ENCODE results near the gene FUT6.
"Not testable (repeated sequence)": the region's sequence is repeated elsewhere in the genome, so short reads cannot be mapped to it uniquely, and the experiment has no call there.

FUT6 gene

DNA sequence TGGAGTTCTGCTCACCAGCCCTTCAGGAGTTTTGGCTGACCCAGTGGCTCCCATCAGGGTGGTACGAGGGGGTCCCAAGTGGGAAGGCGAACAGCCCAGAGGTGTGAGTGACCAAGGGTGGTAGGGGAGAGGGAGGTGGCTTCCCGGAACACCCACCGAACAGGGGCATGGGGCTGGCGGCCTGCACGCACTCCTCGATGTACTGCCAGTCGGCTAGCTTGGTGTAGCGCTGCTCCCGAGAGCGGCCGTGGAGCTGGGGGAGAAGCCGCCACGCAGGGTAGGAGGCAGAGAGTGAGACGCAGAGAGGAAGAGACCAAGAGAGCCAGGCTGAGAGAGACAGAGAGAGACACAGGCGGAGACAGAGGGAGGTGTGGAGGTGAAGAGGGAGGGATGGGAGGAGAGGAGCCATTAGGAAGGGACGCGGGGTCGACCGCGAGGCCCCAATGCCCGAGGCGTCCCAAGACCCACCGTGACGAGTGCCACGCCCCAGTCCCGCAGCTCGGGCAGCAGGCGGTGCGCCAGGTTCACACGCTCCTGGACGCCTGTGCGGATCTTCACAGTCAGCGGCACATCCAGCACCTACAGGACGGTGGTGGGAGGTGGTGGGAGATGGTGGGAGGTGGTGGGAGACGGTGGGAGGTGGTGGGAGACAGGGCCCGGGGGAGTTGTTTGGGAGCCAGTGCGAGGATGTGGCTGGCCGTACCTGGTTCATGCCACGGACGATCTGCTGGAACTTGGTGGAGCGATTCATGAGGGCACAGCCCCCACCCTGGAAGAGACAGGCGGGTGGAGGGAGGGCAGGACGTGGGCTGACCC is 52.7 kb downstream of the FUT6 start:
- DNase-seq (ENCODE audit: low read depth, low spot score), result no peak

- DNase-seq (ENCODE audit: low read depth, low spot score), result no peak
Measured at GRCh38 chr19:5785423-5785822, 54.1 kb downstream of the FUT6 start.

DNA sequence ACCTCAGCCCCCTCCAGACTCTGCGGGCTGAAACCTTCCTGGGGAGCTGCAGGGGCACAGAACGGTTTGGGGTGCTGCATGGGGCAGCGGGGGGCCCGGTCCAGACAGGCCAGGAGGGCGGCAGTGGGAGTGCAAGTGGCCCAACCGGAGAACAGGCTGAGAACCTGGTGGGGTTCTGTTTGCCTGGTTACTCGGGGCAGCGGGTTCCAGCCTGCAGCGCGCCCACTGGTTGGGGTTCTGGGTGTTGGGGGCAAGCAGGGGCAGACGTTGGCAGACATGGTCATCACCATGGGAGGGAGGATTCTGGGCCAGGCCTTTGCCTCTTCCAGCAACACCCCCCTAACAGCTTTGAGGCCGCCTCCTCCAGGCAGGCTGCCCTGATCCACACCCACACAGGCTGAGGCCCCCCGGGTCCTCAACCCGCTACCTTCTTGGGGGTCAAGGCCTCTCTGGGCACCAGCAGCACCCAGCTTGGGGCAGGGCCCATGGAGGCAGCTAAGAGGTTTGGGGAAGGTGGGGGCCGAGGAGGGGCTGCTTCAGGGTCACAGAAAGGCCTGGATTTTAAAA is 54.8 kb downstream of the FUT6 start, which contains the start of gene PRR22:
Gene PRR22 (minus strand): TSS at position 166 of the 567 bp plus-strand sequence. CDS start 86 bp downstream, at position 80.
- no peak for DNase-seq (ENCODE audit: low read depth, low spot score)

GRCh38 chr19:5782945-5783919 is 56.3 kb downstream of the FUT6 start:
- no peak for DNase-seq (ENCODE audit: low read depth, low spot score)

GRCh38 chr19:5782322-5782721 is 57.2 kb downstream of the FUT6 start:
- no peak for DNase-seq (ENCODE audit: low read depth, low spot score)

GRCh38 chr19:5780916-5781315 is 58.6 kb downstream of the FUT6 start:
- not testable (repeated sequence) for DNase-seq (ENCODE audit: low read depth, low spot score)

All from activated CD4-positive, CD25-positive, alpha-beta regulatory T cell treated with anti-CD3 and anti-CD28 coated beads, Interleukin-2, amount 50 U/mL, for 16 hours (primary cell).